Fibroblast of lung (primary cell): ENCODE data around the gene CTNND2.

Experiments used
- CTCF ChIP-seq, 2 donors: IDR thresholded peaks in 1 of 2; conservative IDR thresholded peaks in 1 of 2; 1 replicate in 1 of 2; 2 replicates in 1 of 2; pipeline ENCODE4 v1.5.1; 2011 to 2012; ENCODE audit warnings: low read length in 2 of 2, control low read depth in 1 of 2, inconsistent platforms in 1 of 2, low read depth in 1 of 2, mild to moderate bottlenecking in 1 of 2
- EZH2 ChIP-seq: IDR thresholded peaks from 2 replicates; pipeline ENCODE4 v1.5.1; 2012; ENCODE audit warnings: low read length, control low read depth, mild to moderate bottlenecking; ENCODE audit errors: missing control alignments

- TF ChIP-seq CTCF (conservative IDR thresholded peaks at IDR 0.05 in 1 of 2, IDR thresholded peaks at IDR 0.05 in 1 of 2; ENCODE audit: low read depth in 1 of 2, low read length in 2 of 2) (no peak), EZH2 (no peak)
Observed at GRCh38 chr5:11622785-11623184, 281.5 kb downstream of the CTNND2 start.
